ENCODE measurements around the gene RELL2.

Gene RELL2

GRCh38 chr5:141618804-141619554, 17.8 kb upstream of the RELL2 start, which contains the start of gene DIAPH1:
DIAPH1 (minus strand) TSS chr5:141619000; CDS start chr5:141618914, 86 bp downstream.
- peak; percentile 74 to 95 for DNase-seq

GRCh38 chr5:141623186-141623585, 13.6 kb upstream of the RELL2 start:
- no peak for DNase-seq

- no peak for DNase-seq
Observed at GRCh38 chr5:141623611-141624010, 13.2 kb upstream of the RELL2 start.

GRCh38 chr5:141628175-141628788, 8.5 kb upstream of the RELL2 start:
- DNase-seq = no peak

GRCh38 chr5:141630570-141631140, 6.1 kb upstream of the RELL2 start:
- DNase-seq = no peak

- peak in 1 of 2 experiments; percentile 11 for DNase-seq
Observed at GRCh38 chr5:141632650-141633049, 4.1 kb upstream of the RELL2 start.

- no peak for DNase-seq
Observed at GRCh38 chr5:141633871-141634561, 2.8 kb upstream of the RELL2 start.

GRCh38 chr5:141634720-141635119, 2.1 kb upstream of the RELL2 start:
- DNase-seq = no peak

- no peak for DNase-seq
Observed at GRCh38 chr5:141635646-141636045, 1.2 kb upstream of the RELL2 start.

- DNase-seq = no peak
Observed at GRCh38 chr5:141636106-141636412, 738 bp upstream of the RELL2 start.

GRCh38 chr5:141637123-141637766, 448 bp downstream of the RELL2 start:
- no peak for DNase-seq

- no peak for DNase-seq
Observed at GRCh38 chr5:141637767-141638419, 1.1 kb downstream of the RELL2 start.

GRCh38 chr5:141638771-141639170, 2.0 kb downstream of the RELL2 start:
- DNase-seq = no peak

GRCh38 chr5:141639357-141640050, 2.7 kb downstream of the RELL2 start:
- DNase-seq = no peak

GRCh38 chr5:141640051-141640415, 3.2 kb downstream of the RELL2 start:
- no peak for DNase-seq

- no peak for DNase-seq
Observed at GRCh38 chr5:141640698-141641097, 3.9 kb downstream of the RELL2 start.

- DNase-seq = no peak
Observed at GRCh38 chr5:141641634-141642267, 5.0 kb downstream of the RELL2 start.

GRCh38 chr5:141646026-141646425, 9.2 kb downstream of the RELL2 start:
- DNase-seq = no peak

GRCh38 chr5:141647242-141647641, 10.4 kb downstream of the RELL2 start:
- no peak for DNase-seq

- DNase-seq = no peak
Observed at GRCh38 chr5:141647851-141648250, 11.1 kb downstream of the RELL2 start.

- DNase-seq = no peak
Observed at GRCh38 chr5:141649056-141649688, 12.4 kb downstream of the RELL2 start.
